HCT116 (cell line): ENCODE results near the gene BARD1. TPM values are rescaled to one million over a fixed set of nuclear protein-coding genes. Genes with fewer than 3 reads are reported as not detected.

ENCODE experiments used
- ATAC-seq: fragments of 200-7000 bp; cut with Tn5 transposase; 2 replicates; pipeline ENCODE4 v1.9.1; 2020; ENCODE audit warnings: mild to moderate bottlenecking, moderate library complexity
- BruUV-seq: library from RNA; stranded (reverse); fragments of 400-500 nt; replicated peaks from 2 replicates; lab custom pipeline; 2021; lab: Mats Ljungman, UMichigan
- CTCF ChIA-PET: fragments of 300-600 bp; sonication (Branson Sonifier 250); formaldehyde crosslinking; loops from one replicate; lab custom pipeline; 2021; ENCODE audit warnings: antibody characterized with exemption; lab: Charles Lee
- POLR2A ChIA-PET: fragments of 300-600, 350-600 bp; sonication (Branson Sonifier 250); formaldehyde crosslinking; loops from one replicate; lab custom pipeline; 2021; ENCODE audit warnings: antibody characterized with exemption; lab: Charles Lee
- RAD21 ChIA-PET, 2 experiments: fragments of 300-600 bp; sonication (Branson Sonifier 250); formaldehyde crosslinking; loops; one replicate each; lab custom pipeline; 2023; ENCODE audit warnings: low total read pairs in 2 of 2; ENCODE audit not compliant: uncharacterized antibody in 2 of 2, unreplicated experiment in 2 of 2, low non-redundant PET in 1 of 2; lab: Charles Lee
- DNase-seq: peaks from one replicate; pipeline ENCODE4 v3.0.0-alpha.2; 2010; ENCODE audit warnings: low read depth, low spot score
- H2AFZ ChIP-seq: fragments of 200-600 bp; shearing (Covaris generic), sonication (generic); 2 replicates; pipeline ENCODE4 v1.6.1; 2017; ENCODE audit warnings: low read depth, mixed run types, mixed read lengths, antibody characterized with exemption, low read length; ENCODE audit not compliant: poor library complexity, severe bottlenecking
- H3K27ac ChIP-seq: 2 replicates; pipeline ENCODE4 v1.5.1; 2012; ENCODE audit warnings: low read depth, low read length
- H3K27me3 ChIP-seq: fragments of 200-600 bp; sonication (generic); 2 replicates; pipeline ENCODE4 v1.6.1; 2016; ENCODE audit warnings: mixed run types, low read length, mixed read lengths; ENCODE audit not compliant: insufficient read depth
- H3K36me3 ChIP-seq, 2 experiments: fragments of 200-500 bp in 1 of 2; fragments of 200-600 bp in 1 of 2; sonication (Bioruptor generic) in 1 of 2; sonication (generic) in 1 of 2; 2 replicates each; pipeline versions ENCODE4 v1.5.1 to v1.6.1; 2014 to 2016; ENCODE audit warnings: low read length in 2 of 2, inconsistent platforms in 1 of 2, mixed read lengths in 1 of 2, mixed run types in 1 of 2; ENCODE audit not compliant: insufficient read depth in 2 of 2, control insufficient read depth in 1 of 2
- H3K4me1 ChIP-seq, 2 experiments: fragments of 200-600 bp in 1 of 2; sonication (generic) in 1 of 2; 2 replicates each; pipeline versions ENCODE4 v1.5.1 to v1.6.1; 2012 to 2017; ENCODE audit warnings: low read length in 2 of 2, inconsistent platforms in 1 of 2, mild to moderate bottlenecking in 1 of 2, mixed read lengths in 1 of 2, mixed run types in 1 of 2, moderate library complexity in 1 of 2; ENCODE audit not compliant: insufficient read depth in 2 of 2, control insufficient read depth in 1 of 2
- H3K4me2 ChIP-seq: fragments of 200-600 bp; sonication (generic); 2 replicates; pipeline ENCODE4 v1.6.1; 2017; ENCODE audit warnings: mixed run types, low read length, mixed read lengths
- H3K4me3 ChIP-seq, 2 experiments: fragments of 200-600 bp in 1 of 2; sonication (generic) in 1 of 2; replicated peaks in 1 of 2; 2 replicates each; pipeline ENCODE4 v1.5.1; 2011 to 2016; ENCODE audit warnings: low read length in 2 of 2, control low read depth in 1 of 2, low read depth in 1 of 2, mild to moderate bottlenecking in 1 of 2, mixed read lengths in 1 of 2, mixed run types in 1 of 2
- H3K79me2 ChIP-seq: fragments of 200-600 bp; sonication (generic); 2 replicates; pipeline ENCODE4 v1.6.1; 2017; ENCODE audit warnings: mild to moderate bottlenecking, mixed run types, low read length, moderate library complexity, mixed read lengths; ENCODE audit not compliant: insufficient read depth
- H3K9ac ChIP-seq: fragments of 200-600 bp; sonication (generic); 2 replicates; pipeline ENCODE4 v1.6.1; 2016; ENCODE audit warnings: low read length, mixed read lengths
- H3K9me2 ChIP-seq: fragments of 200-600 bp; sonication (generic), shearing (Covaris generic); 2 replicates; pipeline ENCODE4 v1.6.1; 2017; ENCODE audit warnings: mixed run types, mild to moderate bottlenecking, moderate library complexity; ENCODE audit not compliant: insufficient read depth
- H3K9me3 ChIP-seq, 2 experiments: fragments of 200-500 bp in 1 of 2; fragments of 200-600 bp in 1 of 2; sonication (Bioruptor generic) in 1 of 2; sonication (generic) in 1 of 2; 2 replicates each; pipeline ENCODE4 v1.6.1; 2014 to 2017; ENCODE audit warnings: low read length in 2 of 2, mixed read lengths in 2 of 2, inconsistent platforms in 1 of 2, low read depth in 1 of 2, mild to moderate bottlenecking in 1 of 2, mixed run types in 1 of 2, moderate library complexity in 1 of 2; ENCODE audit not compliant: control insufficient read depth in 1 of 2, insufficient read depth in 1 of 2
- H4K20me1 ChIP-seq: fragments of 200-600 bp; sonication (generic), shearing (Covaris generic); 2 replicates; pipeline ENCODE4 v1.6.1; 2017; ENCODE audit warnings: mixed run types, mild to moderate bottlenecking, moderate library complexity; ENCODE audit not compliant: insufficient read depth
- CBX3 ChIP-seq: IDR thresholded peaks from 2 replicates; pipeline ENCODE4 v1.6.1; 2012; ENCODE audit warnings: low read depth
- CTCF ChIP-seq, 3 experiments: fragments of 200-600 bp in 1 of 3; sonication (generic) in 1 of 3; IDR thresholded peaks in 2 of 3; conservative IDR thresholded peaks in 1 of 3; 2 replicates each; pipeline ENCODE4 v1.5.1; 2012 to 2017; ENCODE audit warnings: low read depth in 2 of 3, low read length in 2 of 3, antibody characterized with exemption in 1 of 3, borderline replicate concordance in 1 of 3, control low read depth in 1 of 3, mild to moderate bottlenecking in 1 of 3, mixed read lengths in 1 of 3, mixed run types in 1 of 3, moderate library complexity in 1 of 3; ENCODE audit not compliant: insufficient read depth in 1 of 3
- EGR1 ChIP-seq: IDR thresholded peaks from 2 replicates; pipeline ENCODE4 v1.6.1; 2012; ENCODE audit warnings: low read depth
- ELF1 ChIP-seq: IDR thresholded peaks from 2 replicates; pipeline ENCODE4 v1.6.1; 2012; ENCODE audit warnings: low read depth, borderline replicate concordance
- EZH2 ChIP-seq: fragments of 200-600 bp; sonication (generic); IDR thresholded peaks from 2 replicates; pipeline ENCODE4 v1.6.1; 2017; ENCODE audit warnings: antibody characterized with exemption, mixed run types
- EZH2phosphoT487 ChIP-seq: fragments of 200-600 bp; IDR thresholded peaks from 2 replicates; pipeline ENCODE4 v1.6.1; 2018; ENCODE audit warnings: antibody characterized with exemption, borderline replicate concordance
- FOSL1 ChIP-seq: IDR thresholded peaks from 2 replicates; pipeline ENCODE4 v1.6.1; 2012; ENCODE audit warnings: low read depth
- JUND ChIP-seq: IDR thresholded peaks from 2 replicates; pipeline ENCODE4 v1.6.1; 2012
- POLR2A ChIP-seq: IDR thresholded peaks from 2 replicates; pipeline ENCODE4 v1.7.0; 2011; ENCODE audit warnings: borderline replicate concordance; ENCODE audit not compliant: insufficient read depth, insufficient read length; ENCODE audit errors: extremely low read depth
- SP1 ChIP-seq: IDR thresholded peaks from 2 replicates; pipeline ENCODE4 v1.6.1; 2012; ENCODE audit warnings: low read depth
- TCF7L2 ChIP-seq: IDR thresholded peaks from 2 replicates; pipeline ENCODE4 v1.7.0; 2011; ENCODE audit warnings: borderline replicate concordance, inconsistent platforms; ENCODE audit not compliant: insufficient read depth, insufficient read length; ENCODE audit errors: extremely low read depth
- YY1 ChIP-seq: IDR thresholded peaks from 2 replicates; pipeline ENCODE4 v1.6.1; 2011; ENCODE audit warnings: low read length, low read depth, moderate library complexity, mild to moderate bottlenecking; ENCODE audit not compliant: insufficient replicate concordance; ENCODE audit errors: extremely low read depth
- ZFX ChIP-seq: fragments of 450-650 bp; IDR thresholded peaks from 2 replicates; pipeline ENCODE4 v1.6.1; 2017
- intact Hi-C: fragments of 100-400 bp; cut with micrococcal nuclease; formaldehyde crosslinking; loops from 2 replicates; pipeline ENCODE4 v1.10.0; 2022
- total RNA-seq: library from RNA; stranded (reverse); gene quantifications from one replicate; pipeline ENCODE4 v1.2.1, GENCODE V29; 2021; ENCODE audit not compliant: unreplicated experiment
- TF ChIP-seq, protein P1 (sequence below): IDR thresholded peaks from 2 replicates; pipeline ENCODE4 v1.6.1; 2012
- TF ChIP-seq, protein P2 (sequence below): IDR thresholded peaks from 2 replicates; pipeline ENCODE4 v1.6.1; 2012
- TF ChIP-seq, protein P3 (sequence below): IDR thresholded peaks from 2 replicates; pipeline ENCODE4 v1.6.1; 2012; ENCODE audit warnings: low read depth

Gene BARD1
- total RNA-seq, 1 experiment from 2014 or later, result 19.3 TPM

DNA sequence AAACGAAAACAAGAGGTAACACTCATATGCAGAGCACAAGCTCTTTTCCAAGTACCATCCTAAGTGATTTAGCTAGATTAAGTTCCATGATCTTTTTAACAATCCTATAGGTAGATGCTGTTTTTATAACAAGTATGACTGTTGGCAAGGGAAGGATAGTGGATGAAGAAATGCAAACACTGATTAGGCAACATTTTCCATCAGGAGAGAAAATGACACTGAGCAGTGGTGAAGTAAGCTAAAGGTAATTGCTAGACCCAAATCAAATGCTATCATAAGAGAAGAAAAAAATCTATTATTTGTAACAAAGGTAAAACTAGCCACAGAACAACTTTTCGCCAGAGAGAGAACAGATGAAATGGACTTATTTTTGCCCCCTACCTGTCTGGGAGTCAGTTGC is 34.3 kb upstream of the BARD1 start:
- intact Hi-C loops, result no loop called here
- H3K9me2 ChIP-seq, result no peaks in the 10 kb centered on the region
- no peak overlapping the region for H3K4me3 ChIP-seq
- no peak overlapping the region for H2AFZ ChIP-seq
- POLR2A ChIA-PET, result no interaction called here
- H3K4me1 ChIP-seq, result no peaks in the 10 kb centered on the region
- no TSS peak for BruUV-seq
- CTCF ChIA-PET, result no interaction called here
- H3K27ac ChIP-seq, result no peak overlapping the region
- H3K4me2 ChIP-seq, result no peak overlapping the region
- DNase-seq, result no peak
- RAD21 ChIA-PET, result no interaction called here
- H3K79me2 ChIP-seq, result no peaks in the 10 kb centered on the region
- no peaks in the 10 kb centered on the region for H3K9me3 ChIP-seq
- TF ChIP-seq EZH2phosphoT487 (no peak), EZH2 (no peak), ELF1 (no peak), YY1 (no peak), ZFX (no peak), POLR2A (no peak), SP1 (no peak), JUND (no peak), TCF7L2 (no peak), CTCF (IDR thresholded peaks at IDR 0.05 in 2 of 3, conservative IDR thresholded peaks at IDR 0.05 in 1 of 3; ENCODE audit: borderline replicate concordance in 1 of 3, insufficient read depth in 1 of 3, low read depth in 2 of 3, low read length in 2 of 3) (no peak), FOSL1 (no peak), CBX3 (no peak), EGR1 (no peak)
- TF ChIP-seq, protein P1, sequence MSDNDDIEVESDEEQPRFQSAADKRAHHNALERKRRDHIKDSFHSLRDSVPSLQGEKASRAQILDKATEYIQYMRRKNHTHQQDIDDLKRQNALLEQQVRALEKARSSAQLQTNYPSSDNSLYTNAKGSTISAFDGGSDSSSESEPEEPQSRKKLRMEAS, result no peak
- TF ChIP-seq, protein P2, sequence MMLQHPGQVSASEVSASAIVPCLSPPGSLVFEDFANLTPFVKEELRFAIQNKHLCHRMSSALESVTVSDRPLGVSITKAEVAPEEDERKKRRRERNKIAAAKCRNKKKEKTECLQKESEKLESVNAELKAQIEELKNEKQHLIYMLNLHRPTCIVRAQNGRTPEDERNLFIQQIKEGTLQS, result no peak
- TF ChIP-seq, protein P3, sequence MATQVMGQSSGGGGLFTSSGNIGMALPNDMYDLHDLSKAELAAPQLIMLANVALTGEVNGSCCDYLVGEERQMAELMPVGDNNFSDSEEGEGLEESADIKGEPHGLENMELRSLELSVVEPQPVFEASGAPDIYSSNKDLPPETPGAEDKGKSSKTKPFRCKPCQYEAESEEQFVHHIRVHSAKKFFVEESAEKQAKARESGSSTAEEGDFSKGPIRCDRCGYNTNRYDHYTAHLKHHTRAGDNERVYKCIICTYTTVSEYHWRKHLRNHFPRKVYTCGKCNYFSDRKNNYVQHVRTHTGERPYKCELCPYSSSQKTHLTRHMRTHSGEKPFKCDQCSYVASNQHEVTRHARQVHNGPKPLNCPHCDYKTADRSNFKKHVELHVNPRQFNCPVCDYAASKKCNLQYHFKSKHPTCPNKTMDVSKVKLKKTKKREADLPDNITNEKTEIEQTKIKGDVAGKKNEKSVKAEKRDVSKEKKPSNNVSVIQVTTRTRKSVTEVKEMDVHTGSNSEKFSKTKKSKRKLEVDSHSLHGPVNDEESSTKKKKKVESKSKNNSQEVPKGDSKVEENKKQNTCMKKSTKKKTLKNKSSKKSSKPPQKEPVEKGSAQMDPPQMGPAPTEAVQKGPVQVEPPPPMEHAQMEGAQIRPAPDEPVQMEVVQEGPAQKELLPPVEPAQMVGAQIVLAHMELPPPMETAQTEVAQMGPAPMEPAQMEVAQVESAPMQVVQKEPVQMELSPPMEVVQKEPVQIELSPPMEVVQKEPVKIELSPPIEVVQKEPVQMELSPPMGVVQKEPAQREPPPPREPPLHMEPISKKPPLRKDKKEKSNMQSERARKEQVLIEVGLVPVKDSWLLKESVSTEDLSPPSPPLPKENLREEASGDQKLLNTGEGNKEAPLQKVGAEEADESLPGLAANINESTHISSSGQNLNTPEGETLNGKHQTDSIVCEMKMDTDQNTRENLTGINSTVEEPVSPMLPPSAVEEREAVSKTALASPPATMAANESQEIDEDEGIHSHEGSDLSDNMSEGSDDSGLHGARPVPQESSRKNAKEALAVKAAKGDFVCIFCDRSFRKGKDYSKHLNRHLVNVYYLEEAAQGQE, result no peak
- no peaks in the 10 kb centered on the region for H3K27me3 ChIP-seq
- no peak for ATAC-seq
- no peak overlapping the region for H3K9ac ChIP-seq
- no peaks in the 10 kb centered on the region for H3K36me3 ChIP-seq
- no peaks in the 10 kb centered on the region for H4K20me1 ChIP-seq
